Glutamatergic neuron (in vitro differentiated cells): Measurements from ENCODE around the gene LIX1. TPM values are rescaled to one million over a fixed set of nuclear protein-coding genes. Genes with fewer than 3 reads are reported as not detected.
A peak's percentile ranks its signal among the peaks of the same experiment; 100 is the strongest.
"Not testable (repeated sequence)": the region's sequence is repeated elsewhere in the genome, so short reads cannot be mapped to it uniquely, and the experiment has no call there.

Experiments used
- DNase-seq: peaks from one replicate; pipeline ENCODE4 v3.0.0; 2022
- H3K27ac Mint-ChIP-seq: one replicate; pipeline ENCODE4 v1.8.0; 2020; ENCODE audit warnings: mild to moderate bottlenecking, mixed read lengths, inconsistent platforms; ENCODE audit not compliant: unreplicated experiment
- H3K27me3 Mint-ChIP-seq: one replicate; pipeline ENCODE4 v1.8.0; 2020; ENCODE audit warnings: mild to moderate bottlenecking, moderate library complexity, mixed read lengths, inconsistent platforms; ENCODE audit not compliant: unreplicated experiment
- H3K36me3 Mint-ChIP-seq: one replicate; pipeline ENCODE4 v1.8.0; 2020; ENCODE audit warnings: mild to moderate bottlenecking, mixed read lengths, inconsistent platforms; ENCODE audit not compliant: unreplicated experiment
- H3K4me1 Mint-ChIP-seq: one replicate; pipeline ENCODE4 v1.8.0; 2020; ENCODE audit warnings: mild to moderate bottlenecking, low read depth, mixed read lengths, inconsistent platforms; ENCODE audit not compliant: unreplicated experiment
- H3K4me3 Mint-ChIP-seq: one replicate; pipeline ENCODE4 v1.8.0; 2020; ENCODE audit warnings: mild to moderate bottlenecking, mixed read lengths, inconsistent platforms; ENCODE audit not compliant: unreplicated experiment
- H3K9me3 Mint-ChIP-seq: one replicate; pipeline ENCODE4 v1.8.0; 2020; ENCODE audit warnings: mild to moderate bottlenecking, moderate library complexity, mixed read lengths, inconsistent platforms; ENCODE audit not compliant: unreplicated experiment
- total RNA-seq: library from RNA; stranded (reverse); fragmentation: NEBNext Ultra II Directional; extraction: Animal tissue kit (Norgen Biotek cat#: 25700); gene quantifications from one replicate; pipeline ENCODE4 v1.2.1, GENCODE V29; 2021; ENCODE audit not compliant: unreplicated experiment
- TF ChIP-seq, protein P1 (sequence below): fragments of 200-600 bp; sonication (generic); IDR thresholded peaks from one replicate; pipeline ENCODE4 v1.5.0; 2021; ENCODE audit not compliant: partially characterized antibody, unreplicated experiment

The LIX1 gene
- total RNA-seq, 1 donor from 2014 or later, result not detected

DNA sequence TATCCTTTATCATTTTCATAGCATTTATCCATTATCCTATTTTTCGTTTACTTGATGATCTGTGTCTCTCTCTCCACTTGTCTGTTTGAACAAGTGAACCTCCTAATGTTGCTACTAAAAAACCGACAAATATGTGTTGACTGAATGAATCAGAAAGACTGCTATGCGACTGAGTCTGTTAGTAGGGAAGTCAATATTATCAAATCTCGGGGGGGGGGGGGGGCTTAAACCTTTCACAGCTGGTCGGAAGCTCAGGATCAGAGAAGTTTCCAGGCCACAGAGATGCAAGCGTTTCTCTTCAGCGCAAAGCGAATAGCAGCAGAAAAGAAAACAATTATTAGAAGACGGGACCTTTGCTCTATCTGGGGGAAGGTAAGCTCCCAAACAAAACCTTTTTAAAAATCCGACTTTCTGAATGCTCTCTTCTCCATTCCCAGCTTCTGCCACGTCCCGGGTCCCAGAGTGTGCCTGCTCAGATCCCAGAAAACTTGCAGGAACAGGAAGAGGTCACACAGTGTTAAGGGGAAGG lies 40.2 kb upstream of the LIX1 start:
- peaks cover 5% of the 10 kb centered on the region for H3K36me3 Mint-ChIP-seq
- TF ChIP-seq, protein P1, sequence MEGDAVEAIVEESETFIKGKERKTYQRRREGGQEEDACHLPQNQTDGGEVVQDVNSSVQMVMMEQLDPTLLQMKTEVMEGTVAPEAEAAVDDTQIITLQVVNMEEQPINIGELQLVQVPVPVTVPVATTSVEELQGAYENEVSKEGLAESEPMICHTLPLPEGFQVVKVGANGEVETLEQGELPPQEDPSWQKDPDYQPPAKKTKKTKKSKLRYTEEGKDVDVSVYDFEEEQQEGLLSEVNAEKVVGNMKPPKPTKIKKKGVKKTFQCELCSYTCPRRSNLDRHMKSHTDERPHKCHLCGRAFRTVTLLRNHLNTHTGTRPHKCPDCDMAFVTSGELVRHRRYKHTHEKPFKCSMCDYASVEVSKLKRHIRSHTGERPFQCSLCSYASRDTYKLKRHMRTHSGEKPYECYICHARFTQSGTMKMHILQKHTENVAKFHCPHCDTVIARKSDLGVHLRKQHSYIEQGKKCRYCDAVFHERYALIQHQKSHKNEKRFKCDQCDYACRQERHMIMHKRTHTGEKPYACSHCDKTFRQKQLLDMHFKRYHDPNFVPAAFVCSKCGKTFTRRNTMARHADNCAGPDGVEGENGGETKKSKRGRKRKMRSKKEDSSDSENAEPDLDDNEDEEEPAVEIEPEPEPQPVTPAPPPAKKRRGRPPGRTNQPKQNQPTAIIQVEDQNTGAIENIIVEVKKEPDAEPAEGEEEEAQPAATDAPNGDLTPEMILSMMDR, result no peak
- H3K27me3 Mint-ChIP-seq, result peaks cover 3% of the 10 kb centered on the region

DNA sequence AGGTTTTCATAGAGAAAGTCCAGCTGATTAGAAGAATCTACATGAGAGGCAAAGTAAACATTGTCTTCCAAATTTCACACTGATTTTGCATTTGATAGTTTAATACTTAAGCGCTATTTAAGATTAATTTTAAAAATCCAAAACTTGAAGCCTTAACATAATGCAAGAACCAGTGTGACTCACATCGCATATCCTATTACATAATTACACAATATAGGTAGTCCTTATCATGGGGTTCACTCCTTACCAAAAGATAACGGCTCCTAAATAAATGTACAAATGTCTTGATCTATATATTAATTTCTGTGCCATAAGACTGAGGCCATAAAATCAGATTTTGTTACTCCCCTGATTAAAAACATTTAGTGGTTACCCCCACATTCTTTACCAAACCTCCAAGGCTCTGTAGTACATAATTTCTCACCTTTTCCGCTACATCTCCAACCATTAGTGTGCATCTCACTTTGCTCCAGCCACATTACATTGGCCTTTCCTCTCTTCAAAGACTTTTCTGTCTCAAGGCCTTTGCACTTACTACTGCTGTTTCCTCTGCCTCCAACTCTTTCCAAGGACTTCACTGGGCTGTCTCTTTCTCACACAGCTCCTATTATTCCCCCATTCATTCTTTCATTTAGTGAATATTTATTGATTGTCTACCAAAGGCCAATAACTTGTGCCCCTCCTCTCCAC lies 39.6 kb upstream of the LIX1 start:
- peaks cover 6% of the 10 kb centered on the region for H3K9me3 Mint-ChIP-seq
- H3K27me3 Mint-ChIP-seq, result peaks cover 3% of the 10 kb centered on the region
- peak overlapping the region; percentile 99 for H3K27ac Mint-ChIP-seq
- H3K4me1 Mint-ChIP-seq, result peaks cover 8% of the 10 kb centered on the region
- H3K4me3 Mint-ChIP-seq, result peak overlapping the region; percentile 93
- H3K36me3 Mint-ChIP-seq, result peaks cover 5% of the 10 kb centered on the region
- TF ChIP-seq, protein P1, result no peak
- DNase-seq, result no peak

More for the DNA sequence above, 40.2 kb upstream of the LIX1 start:
- Mint-ChIP-seq H3K9me3 (peaks cover 6% of the 10 kb centered on the region), H3K4me3 (peak overlapping the region; percentile 93), H3K27ac (peak overlapping the region; percentile 99), H3K4me1 (peaks cover 8% of the 10 kb centered on the region)
- DNase-seq, result no peak

DNA sequence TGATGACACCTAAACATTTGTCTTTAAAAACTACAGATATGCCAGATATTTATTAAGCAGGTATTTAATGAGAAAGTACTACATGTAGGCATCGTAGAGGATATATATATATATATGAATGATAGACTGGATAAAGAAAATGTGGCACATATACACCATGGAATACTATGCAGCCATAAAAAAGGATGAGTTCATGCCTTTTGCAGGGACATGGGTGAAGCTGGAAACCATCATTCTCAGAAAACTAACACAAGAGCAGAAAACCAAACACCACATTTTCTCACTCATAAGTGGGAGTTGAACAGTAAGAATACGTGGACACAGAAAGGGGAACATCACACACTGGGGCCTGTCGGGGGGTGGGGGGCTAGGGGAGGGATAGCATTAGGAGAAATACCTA lies 37.0 kb upstream of the LIX1 start:
- H3K36me3 Mint-ChIP-seq, H3K27ac Mint-ChIP-seq, H3K4me3 Mint-ChIP-seq, H3K27me3 Mint-ChIP-seq, DNase-seq, H3K9me3 Mint-ChIP-seq, H3K4me1 Mint-ChIP-seq: not testable (repeated sequence)

DNA sequence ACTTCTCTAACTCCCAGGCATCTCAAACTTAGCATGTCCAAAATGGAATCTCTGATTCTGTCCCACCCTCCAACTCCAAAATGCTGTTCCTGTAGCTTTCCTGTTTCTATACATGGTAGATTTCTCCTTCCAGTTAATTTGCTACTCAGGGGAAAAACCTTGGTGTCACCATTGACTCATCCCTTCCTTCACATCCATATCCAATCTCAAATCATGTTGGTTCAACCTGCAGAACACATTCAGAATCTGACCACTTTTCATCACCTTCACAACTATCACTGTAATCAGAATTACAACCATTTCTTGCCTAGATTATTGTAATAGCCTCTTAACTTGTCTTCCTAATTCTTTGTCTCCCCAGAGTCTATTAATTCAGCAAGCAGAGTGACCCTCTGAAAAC lies 29.8 kb upstream of the LIX1 start:
- TF ChIP-seq, protein P1, result no peak
- no peak overlapping the region for H3K27ac Mint-ChIP-seq
- H3K36me3 Mint-ChIP-seq, result no peaks in the 10 kb centered on the region
- H3K4me3 Mint-ChIP-seq, result no peak overlapping the region
- no peak for DNase-seq
- no peaks in the 10 kb centered on the region for H3K4me1 Mint-ChIP-seq
- no peaks in the 10 kb centered on the region for H3K27me3 Mint-ChIP-seq
- H3K9me3 Mint-ChIP-seq, result no peaks in the 10 kb centered on the region

DNA sequence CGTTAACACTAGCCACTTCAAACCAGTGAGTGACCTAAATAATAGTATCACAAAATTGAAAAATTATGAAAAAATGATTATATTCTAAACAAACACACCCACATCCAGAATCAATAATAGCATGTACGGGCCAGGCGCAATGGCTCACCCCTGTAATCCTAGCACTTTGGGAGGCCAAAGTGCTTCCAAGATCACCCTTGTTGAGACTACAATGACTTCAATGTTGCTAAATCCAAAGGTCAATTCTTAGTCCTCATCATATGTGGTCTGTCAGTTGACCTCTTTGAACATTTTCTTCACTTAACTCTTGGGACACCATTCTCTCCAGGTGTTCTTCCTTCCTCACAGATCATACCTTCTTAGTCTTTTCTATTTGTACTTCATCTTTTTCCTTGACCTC lies 29.3 kb upstream of the LIX1 start:
- Mint-ChIP-seq H3K4me3 (no peak overlapping the region), H3K4me1 (no peaks in the 10 kb centered on the region), H3K36me3 (no peaks in the 10 kb centered on the region), H3K27ac (no peak overlapping the region), H3K27me3 (no peaks in the 10 kb centered on the region), H3K9me3 (no peaks in the 10 kb centered on the region)
- TF ChIP-seq, protein P1, result no peak
- DNase-seq, result no peak
